Melanocyte of skin (primary cell): ENCODE measurements around the gene ITSN1. TPM values are rescaled to one million over a fixed set of nuclear protein-coding genes. Genes with fewer than 3 reads are reported as not detected.

Experiments
- total RNA-seq, 2 donors: library from RNA; depleted of rRNA; stranded (reverse); fragments of >200 nt; gene quantifications; 2 replicates each; pipeline ENCODE4 v1.2.3, GENCODE V29; 2012

Gene ITSN1
- 10 to 100 TPM; 16.2 to 23.0 TPM for total RNA-seq

GRCh38 chr21:33642027-33642895 is at the start of gene ITSN1:
Gene ITSN1 (plus strand): TSS chr21:33642501. CDS start chr21:33718829, 76,328 bp downstream.

GRCh38 chr21:33641352-33642026 is 812 bp upstream of the ITSN1 start, which contains the start of gene CRYZL1:
Gene CRYZL1 (minus strand): TSS chr21:33641741. CDS start chr21:33631551, 10,190 bp downstream.

GRCh38 chr21:33915368-33916199 is 273.3 kb downstream of the ITSN1 start, which contains the start of gene ATP5PO:
Gene ATP5PO (minus strand): TSS chr21:33915804. CDS start chr21:33915763, 41 bp downstream.

Other genes with a start within 250 kb of the ITSN1 start
- gene IFNGR2, start 239.1 kb upstream of the ITSN1 start, total RNA-seq = 10 to 100 TPM; 40.6 to 64.6 TPM
- gene TMEM50B, start 162.5 kb upstream of the ITSN1 start, total RNA-seq = 10 to 100 TPM; 20.3 to 22.3 TPM
- 1 to 10 TPM in 1 of 2 donors, under 1 TPM in 1; 1.00 to 4.5 TPM for gene DNAJC28, start 150.8 kb upstream of the ITSN1 start, total RNA-seq
- gene GART, start 100.4 kb upstream of the ITSN1 start, total RNA-seq = 100 to 1,000 TPM in 1 of 2 donors, 10 to 100 TPM in 1; 87.1 to 143 TPM
- 100 to 1,000 TPM; 110 to 122 TPM for gene SON, start 99.5 kb upstream of the ITSN1 start, total RNA-seq
- 10 to 100 TPM; 22.4 to 52.9 TPM for gene DONSON, start 53.8 kb upstream of the ITSN1 start, total RNA-seq
- 10 to 100 TPM; 14.1 to 14.3 TPM for gene CRYZL1, start 760 bp upstream of the ITSN1 start, total RNA-seq